ENCODE results near the gene TTYH1. TPM values are rescaled to one million over a fixed set of nuclear protein-coding genes. Genes with fewer than 3 reads are reported as not detected.

Gene TTYH1
- total and polyA plus RNA-seq, 9 of the 15 experiments (the other 6 are each of a cell fraction or from before 2014, with no cell fraction given): 0.08 TPM; not detected in 8

DNA sequence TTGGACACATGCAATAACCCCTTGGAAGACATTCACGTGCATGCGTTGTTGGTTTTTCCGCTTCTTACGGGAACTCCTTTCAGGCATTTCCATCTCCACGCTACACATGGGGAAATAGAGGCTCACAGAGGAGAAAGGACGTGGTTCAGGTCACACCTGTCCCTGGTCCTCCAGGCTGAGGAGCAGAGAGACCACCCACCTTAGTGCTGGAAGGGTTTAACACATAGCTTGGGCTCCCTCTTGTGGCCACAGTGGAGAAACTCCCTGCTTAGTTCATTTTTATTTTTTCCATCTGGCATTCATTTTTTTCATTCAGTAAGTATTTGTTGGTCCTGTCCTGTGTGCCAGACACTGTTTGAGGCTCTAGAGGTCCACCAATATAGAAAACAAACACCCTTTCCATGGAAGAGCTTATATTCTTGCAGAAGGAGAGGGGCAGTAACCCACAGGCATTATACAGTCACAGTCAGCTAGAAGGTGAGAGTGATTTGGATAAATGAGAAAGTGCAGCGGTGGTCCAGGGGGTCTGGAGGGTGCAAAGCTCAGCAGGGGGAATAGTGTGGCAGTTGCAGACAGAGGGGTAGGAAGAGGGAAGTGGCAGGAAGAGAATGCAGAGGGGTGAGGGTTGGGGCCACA, 24.2 kb upstream of the TTYH1 start (continued):
- TF ChIP-seq NR2F6 (CRISPR knock-in tag; IDR thresholded peaks at IDR 0.05) (no peak), RFX5 (IDR thresholded peaks at IDR 0.05; ENCODE audit: low read depth, low read length) (no peak), KLF6 (CRISPR knock-in tag; IDR thresholded peaks at IDR 0.05; ENCODE audit: borderline replicate concordance) (no peak), LEF1 (IDR thresholded peaks at IDR 0.05) (no peak), GATAD2A (IDR thresholded peaks at IDR 0.05) (no peak), ZNF830 (CRISPR knock-in tag; IDR thresholded peaks at IDR 0.05) (no peak), SRSF1 (IDR thresholded peaks at IDR 0.05; ENCODE audit: low read depth, low read length) (no peak), DIDO1 (tag; IDR thresholded peaks at IDR 0.05; ENCODE audit: low read depth) (no peak), CREB1 (IDR thresholded peaks at IDR 0.05) (no peak), CREB1 (CRISPR knock-in tag; IDR thresholded peaks at IDR 0.05) (no peak), ZNF384 (IDR thresholded peaks at IDR 0.05; ENCODE audit: low read depth, low read length) (peak; percentile 71; the same call in 1 of the 2 replicates)
- TF ChIP-seq, protein P1, sequence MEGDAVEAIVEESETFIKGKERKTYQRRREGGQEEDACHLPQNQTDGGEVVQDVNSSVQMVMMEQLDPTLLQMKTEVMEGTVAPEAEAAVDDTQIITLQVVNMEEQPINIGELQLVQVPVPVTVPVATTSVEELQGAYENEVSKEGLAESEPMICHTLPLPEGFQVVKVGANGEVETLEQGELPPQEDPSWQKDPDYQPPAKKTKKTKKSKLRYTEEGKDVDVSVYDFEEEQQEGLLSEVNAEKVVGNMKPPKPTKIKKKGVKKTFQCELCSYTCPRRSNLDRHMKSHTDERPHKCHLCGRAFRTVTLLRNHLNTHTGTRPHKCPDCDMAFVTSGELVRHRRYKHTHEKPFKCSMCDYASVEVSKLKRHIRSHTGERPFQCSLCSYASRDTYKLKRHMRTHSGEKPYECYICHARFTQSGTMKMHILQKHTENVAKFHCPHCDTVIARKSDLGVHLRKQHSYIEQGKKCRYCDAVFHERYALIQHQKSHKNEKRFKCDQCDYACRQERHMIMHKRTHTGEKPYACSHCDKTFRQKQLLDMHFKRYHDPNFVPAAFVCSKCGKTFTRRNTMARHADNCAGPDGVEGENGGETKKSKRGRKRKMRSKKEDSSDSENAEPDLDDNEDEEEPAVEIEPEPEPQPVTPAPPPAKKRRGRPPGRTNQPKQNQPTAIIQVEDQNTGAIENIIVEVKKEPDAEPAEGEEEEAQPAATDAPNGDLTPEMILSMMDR (IDR thresholded peaks at IDR 0.05 in 2 of 3, conservative IDR thresholded peaks at IDR 0.05 in 1 of 3; ENCODE audit: insufficient read depth in 2 of 3, low read depth in 1 of 3, low read length in 3 of 3): peak; percentile 65 to 86 (median 82); a peak in 5 of 6 replicates
- TF ChIP-seq, protein P2, sequence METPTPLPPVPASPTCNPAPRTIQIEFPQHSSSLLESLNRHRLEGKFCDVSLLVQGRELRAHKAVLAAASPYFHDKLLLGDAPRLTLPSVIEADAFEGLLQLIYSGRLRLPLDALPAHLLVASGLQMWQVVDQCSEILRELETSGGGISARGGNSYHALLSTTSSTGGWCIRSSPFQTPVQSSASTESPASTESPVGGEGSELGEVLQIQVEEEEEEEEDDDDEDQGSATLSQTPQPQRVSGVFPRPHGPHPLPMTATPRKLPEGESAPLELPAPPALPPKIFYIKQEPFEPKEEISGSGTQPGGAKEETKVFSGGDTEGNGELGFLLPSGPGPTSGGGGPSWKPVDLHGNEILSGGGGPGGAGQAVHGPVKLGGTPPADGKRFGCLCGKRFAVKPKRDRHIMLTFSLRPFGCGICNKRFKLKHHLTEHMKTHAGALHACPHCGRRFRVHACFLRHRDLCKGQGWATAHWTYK (CRISPR knock-in tag; IDR thresholded peaks at IDR 0.05): no peak
- TF ChIP-seq, protein P3, sequence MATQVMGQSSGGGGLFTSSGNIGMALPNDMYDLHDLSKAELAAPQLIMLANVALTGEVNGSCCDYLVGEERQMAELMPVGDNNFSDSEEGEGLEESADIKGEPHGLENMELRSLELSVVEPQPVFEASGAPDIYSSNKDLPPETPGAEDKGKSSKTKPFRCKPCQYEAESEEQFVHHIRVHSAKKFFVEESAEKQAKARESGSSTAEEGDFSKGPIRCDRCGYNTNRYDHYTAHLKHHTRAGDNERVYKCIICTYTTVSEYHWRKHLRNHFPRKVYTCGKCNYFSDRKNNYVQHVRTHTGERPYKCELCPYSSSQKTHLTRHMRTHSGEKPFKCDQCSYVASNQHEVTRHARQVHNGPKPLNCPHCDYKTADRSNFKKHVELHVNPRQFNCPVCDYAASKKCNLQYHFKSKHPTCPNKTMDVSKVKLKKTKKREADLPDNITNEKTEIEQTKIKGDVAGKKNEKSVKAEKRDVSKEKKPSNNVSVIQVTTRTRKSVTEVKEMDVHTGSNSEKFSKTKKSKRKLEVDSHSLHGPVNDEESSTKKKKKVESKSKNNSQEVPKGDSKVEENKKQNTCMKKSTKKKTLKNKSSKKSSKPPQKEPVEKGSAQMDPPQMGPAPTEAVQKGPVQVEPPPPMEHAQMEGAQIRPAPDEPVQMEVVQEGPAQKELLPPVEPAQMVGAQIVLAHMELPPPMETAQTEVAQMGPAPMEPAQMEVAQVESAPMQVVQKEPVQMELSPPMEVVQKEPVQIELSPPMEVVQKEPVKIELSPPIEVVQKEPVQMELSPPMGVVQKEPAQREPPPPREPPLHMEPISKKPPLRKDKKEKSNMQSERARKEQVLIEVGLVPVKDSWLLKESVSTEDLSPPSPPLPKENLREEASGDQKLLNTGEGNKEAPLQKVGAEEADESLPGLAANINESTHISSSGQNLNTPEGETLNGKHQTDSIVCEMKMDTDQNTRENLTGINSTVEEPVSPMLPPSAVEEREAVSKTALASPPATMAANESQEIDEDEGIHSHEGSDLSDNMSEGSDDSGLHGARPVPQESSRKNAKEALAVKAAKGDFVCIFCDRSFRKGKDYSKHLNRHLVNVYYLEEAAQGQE (IDR thresholded peaks at IDR 0.05; ENCODE audit: borderline replicate concordance): peak; percentile 55; the same call in 1 of the 2 replicates
- TF ChIP-seq, protein P3 (CRISPR knock-in tag; IDR thresholded peaks at IDR 0.05; ENCODE audit: low read depth): no peak
- TF ChIP-seq, protein P4, sequence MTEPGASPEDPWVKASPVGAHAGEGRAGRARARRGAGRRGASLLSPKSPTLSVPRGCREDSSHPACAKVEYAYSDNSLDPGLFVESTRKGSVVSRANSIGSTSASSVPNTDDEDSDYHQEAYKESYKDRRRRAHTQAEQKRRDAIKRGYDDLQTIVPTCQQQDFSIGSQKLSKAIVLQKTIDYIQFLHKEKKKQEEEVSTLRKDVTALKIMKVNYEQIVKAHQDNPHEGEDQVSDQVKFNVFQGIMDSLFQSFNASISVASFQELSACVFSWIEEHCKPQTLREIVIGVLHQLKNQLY (CRISPR knock-in tag; conservative IDR thresholded peaks at IDR 0.05): no peak

All from K562 (cell line).